Parathyroid adenoma (tissue), 2 donors: Measurements from ENCODE around the gene CARM1.

ENCODE experiments used
- H2AFZ ChIP-seq: fragments of 300-600 bp; sonication (generic); one replicate; pipeline ENCODE4 v1.7.0; 2017; ENCODE audit warnings: antibody characterized with exemption, mild to moderate bottlenecking
- H3K27ac ChIP-seq: fragments of 300-600 bp; sonication (generic); one replicate; pipeline ENCODE4 v1.7.0; 2017
- H3K27me3 ChIP-seq: fragments of 300-600 bp; sonication (generic); one replicate; pipeline ENCODE4 v1.7.0; 2017; ENCODE audit warnings: low read length; ENCODE audit not compliant: control insufficient read depth, insufficient read depth
- H3K36me3 ChIP-seq: fragments of 300-600 bp; sonication (generic); one replicate; pipeline ENCODE4 v1.7.0; 2017; ENCODE audit warnings: low read length; ENCODE audit not compliant: control insufficient read depth, insufficient read depth
- H3K4me1 ChIP-seq: fragments of 300-600 bp; sonication (generic); one replicate; pipeline ENCODE4 v1.7.0; 2017; ENCODE audit warnings: control low read depth
- H3K4me2 ChIP-seq: fragments of 300-600 bp; sonication (generic); one replicate; pipeline ENCODE4 v1.7.0; 2017; ENCODE audit warnings: low read length
- H3K4me3 ChIP-seq: fragments of 300-600 bp; sonication (generic); one replicate; pipeline ENCODE4 v1.7.0; 2017; ENCODE audit warnings: low read depth, low read length
- H3K79me2 ChIP-seq: fragments of 300-600 bp; sonication (generic); one replicate; pipeline ENCODE4 v1.7.0; 2017; ENCODE audit warnings: control low read depth
- H3K9ac ChIP-seq: fragments of 300-600 bp; sonication (generic); one replicate; pipeline ENCODE4 v1.7.0; 2017; ENCODE audit warnings: mild to moderate bottlenecking
- H3K9me3 ChIP-seq: fragments of 300-600 bp; sonication (generic); one replicate; pipeline ENCODE4 v1.7.0; 2017; ENCODE audit warnings: low read length; ENCODE audit not compliant: control insufficient read depth
- CTCF ChIP-seq: fragments of 300-600 bp; sonication (generic); IDR thresholded peaks from one replicate; pipeline ENCODE4 v1.7.0; 2017; ENCODE audit warnings: antibody characterized with exemption, mild to moderate bottlenecking
- donor health status: primary hyperparathyroidism.

The CARM1 gene

GRCh38 chr19:10846500-10847202, 24.7 kb upstream of the CARM1 start:
- Histone ChIP-seq H3K4me3 (no peak overlapping the region), H3K27ac (no peak overlapping the region), H3K9me3 (no peaks in the 10 kb centered on the region), H3K36me3 (no peaks in the 10 kb centered on the region), H3K4me1 (no peaks in the 10 kb centered on the region), H2AFZ (no peak overlapping the region), H3K4me2 (no peak overlapping the region), H3K27me3 (no peaks in the 10 kb centered on the region), H3K79me2 (no peaks in the 10 kb centered on the region), H3K9ac (no peak overlapping the region)
- no peak for TF ChIP-seq CTCF

GRCh38 chr19:10848230-10848856, 23.0 kb upstream of the CARM1 start, which contains the start of gene C19orf38:
C19orf38 (plus strand) TSS chr19:10848415; CDS start chr19:10848509, 94 bp downstream.
- no peak within 1 kb of the TSS for H2AFZ ChIP-seq
- H3K36me3 ChIP-seq = no peaks in the 10 kb centered on the region
- no peaks in the 10 kb centered on the region for H3K9me3 ChIP-seq
- no peak for TF ChIP-seq CTCF
- H3K4me1 ChIP-seq = no peaks in the 10 kb centered on the region
- no peak within 1 kb of the TSS for H3K4me2 ChIP-seq
- H3K27ac ChIP-seq = no peak within 1 kb of the TSS
- H3K27me3 ChIP-seq = no peaks in the 10 kb centered on the region
- no peaks in the 10 kb centered on the region for H3K79me2 ChIP-seq
- no peak within 1 kb of the TSS for H3K4me3 ChIP-seq
- H3K9ac ChIP-seq = no peak within 1 kb of the TSS

- no peak overlapping the region for H3K4me2 ChIP-seq
- H3K4me3 ChIP-seq = no peak overlapping the region
These were observed 20.7 kb upstream of the CARM1 start for GRCh38 chr19:10850631-10851030.

GRCh38 chr19:10852098-10852800, 19.1 kb upstream of the CARM1 start:
- H3K4me2 ChIP-seq = no peak overlapping the region
- H3K27me3 ChIP-seq = no peaks in the 10 kb centered on the region
- H3K9me3 ChIP-seq = no peaks in the 10 kb centered on the region
- no peaks in the 10 kb centered on the region for H3K4me1 ChIP-seq
- H3K27ac ChIP-seq = no peak overlapping the region
- H3K9ac ChIP-seq = no peak overlapping the region
- no peaks in the 10 kb centered on the region for H3K36me3 ChIP-seq
- no peak overlapping the region for H3K4me3 ChIP-seq
- no peak for TF ChIP-seq CTCF
- H2AFZ ChIP-seq = no peak overlapping the region
- H3K79me2 ChIP-seq = no peaks in the 10 kb centered on the region

More at GRCh38 chr19:10850631-10851030, 20.7 kb upstream of the CARM1 start:
- H3K4me1 ChIP-seq = no peaks in the 10 kb centered on the region
- no peaks in the 10 kb centered on the region for H3K27me3 ChIP-seq
- no peaks in the 10 kb centered on the region for H3K36me3 ChIP-seq
- no peak for TF ChIP-seq CTCF
- no peaks in the 10 kb centered on the region for H3K79me2 ChIP-seq
- H3K27ac ChIP-seq = no peak overlapping the region
- no peak overlapping the region for H2AFZ ChIP-seq
- no peak overlapping the region for H3K9ac ChIP-seq
- no peaks in the 10 kb centered on the region for H3K9me3 ChIP-seq
